Adrenal gland (tissue), 12 donors: ENCODE results near the gene TMEM179B. TPM values are rescaled to one million over a fixed set of nuclear protein-coding genes. Genes with fewer than 3 reads are reported as not detected.

Source experiments
- DNase-seq, 7 donors: peaks; one replicate each; pipeline ENCODE4 v3.0.0-alpha.2; 2019 to 2020
- H3K27ac ChIP-seq, 5 donors: fragments of 200-600 bp; sonication (generic) in 4 of 5; 1 replicate in 3 of 5; 2 replicates in 2 of 5; pipeline versions ENCODE4 v1.5.1 to v1.8.0; 2016 to 2020; ENCODE audit warnings: mild to moderate bottlenecking in 1 of 5
- H3K27me3 ChIP-seq: fragments of 200-600 bp; 2 replicates; pipeline ENCODE4 v1.8.0; 2021
- H3K36me3 ChIP-seq, 2 donors: fragments of 200-600 bp; replicated peaks in 1 of 2; 1 replicate in 1 of 2; 2 replicates in 1 of 2; pipeline versions ENCODE4 v1.5.1 to v1.8.0; 2018 to 2022
- H3K4me1 ChIP-seq, 2 donors: fragments of 200-600 bp; replicated peaks in 1 of 2; 1 replicate in 1 of 2; 2 replicates in 1 of 2; pipeline versions ENCODE4 v1.5.1 to v1.8.0; 2018 to 2021
- H3K4me3 ChIP-seq, 4 donors: fragments of 200-600 bp; sonication (generic) in 3 of 4; one replicate each; pipeline ENCODE4 v1.5.1; 2016 to 2018
- H3K9me3 ChIP-seq, 3 donors: fragments of 200-600 bp; sonication (generic) in 1 of 3; replicated peaks in 1 of 3; 1 replicate in 2 of 3; 2 replicates in 1 of 3; pipeline versions ENCODE4 v1.5.1 to v1.8.0; 2016 to 2021
- POLR2A ChIP-seq, 2 donors: fragments of 450-650 bp; IDR thresholded peaks; one replicate each; pipeline ENCODE4 v1.6.1; 2017; ENCODE audit warnings: antibody characterized with exemption in 2 of 2, mild to moderate bottlenecking in 2 of 2, moderate library complexity in 1 of 2
- WGBS, 4 donors: extraction: QIAGEN DNeasy Blood & Tissue Kit in 2 of 4; methylation state at CpG; one replicate each; pipeline versions ENCODE4 v1.1.5 to v1.1.7; 2013 to 2017; 5-methylcytosine and 5-hydroxymethylcytosine counted together
- intact Hi-C, 2 donors: fragments of 100-400 bp; cut with DNase I; formaldehyde crosslinking; loops; one replicate each; pipeline versions ENCODE4 v1.14.1 to v1.15.0; 2022 to 2023
- polyA plus RNA-seq, 3 donors: library from polyadenylated mRNA; stranded (reverse); fragments of 200-250 nt in 2 of 3; fragments of 350-450 nt in 1 of 3; fragmentation: Illumina TruSeq in 1 of 3; extraction: RNeasy Lipid Tissue Mini Kit (QIAGEN cat#74804) in 1 of 3; gene quantifications; one replicate each; pipeline ENCODE4 v1.2.3, GENCODE V29; 2013 to 2014
- total RNA-seq, 9 donors: library from RNA; depleted of rRNA in 4 of 9; stranded (reverse); fragments of >200 nt in 4 of 9; fragments of 120-200 nt in 1 of 9; fragmentation: NEBNext Ultra II Directional in 1 of 9; extraction: Animal tissue kit (Norgen Biotek cat#: 25700) in 1 of 9; gene quantifications; one replicate each; pipeline versions ENCODE4 v1.1.0 to v1.2.4, GENCODE V29; 2013 to 2023
- TF ChIP-seq, protein P1 (sequence below), 6 experiments: fragments of 450-650 bp in 4 of 6; fragments of 200-600 bp in 2 of 6; sonication (generic) in 1 of 6; IDR thresholded peaks; 1 replicate in 5 of 6; 2 replicates in 1 of 6; pipeline versions ENCODE4 v1.5.1 to v1.8.0; 2016 to 2021; ENCODE audit warnings: antibody characterized with exemption in 6 of 6, mild to moderate bottlenecking in 2 of 6, moderate library complexity in 1 of 6
- donor health status: healthy with polysubstance abuse.
- donor health status: Bipolar disorder and iron deficiency.
- donor health status: DM: yes; HTN: yes; CAD: no.
- donor health status: DM: no; HTN: no; CAD: no.
- donor health status: DM: no; HTN: no; CAD: no.
- donor health status: DM: yes; HTN: yes; CAD: no.

Gene TMEM179B
- total and polyA plus RNA-seq, 12 donors, result 37.2 to 217 (median 70.5) TPM

DNA sequence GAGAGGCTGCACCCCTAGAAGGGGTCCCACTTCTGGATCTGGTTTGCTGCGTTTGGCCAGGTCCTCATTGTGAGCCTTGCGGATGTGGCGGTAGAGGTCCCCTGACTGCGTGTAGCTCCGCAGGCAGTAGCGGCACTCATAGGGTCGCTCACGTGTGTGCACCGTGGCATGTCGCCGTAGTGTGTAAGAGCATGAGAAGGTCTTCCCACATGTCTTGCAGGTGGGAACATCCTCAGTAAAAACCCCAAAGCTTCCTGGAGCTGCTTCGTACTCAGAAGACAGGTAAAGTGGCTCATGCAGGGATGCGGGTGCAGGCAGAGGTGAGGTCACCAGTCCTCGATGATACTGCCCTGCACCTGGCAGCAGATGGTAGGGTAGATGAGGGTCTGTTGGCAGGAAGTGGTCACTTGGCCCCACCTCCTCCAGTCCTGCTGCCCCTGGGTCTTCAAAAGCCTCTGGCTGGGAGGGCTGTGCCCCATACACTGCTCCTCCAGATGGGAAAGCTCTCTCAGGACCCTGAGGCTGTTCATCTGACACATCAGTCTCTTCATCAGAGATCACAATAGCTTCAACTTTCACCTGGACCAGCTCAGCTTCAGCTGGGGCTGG, 34.9 kb upstream of the TMEM179B start:
- no peak for TF ChIP-seq POLR2A (IDR thresholded peaks at IDR 0.05)
- TF ChIP-seq, protein P1, sequence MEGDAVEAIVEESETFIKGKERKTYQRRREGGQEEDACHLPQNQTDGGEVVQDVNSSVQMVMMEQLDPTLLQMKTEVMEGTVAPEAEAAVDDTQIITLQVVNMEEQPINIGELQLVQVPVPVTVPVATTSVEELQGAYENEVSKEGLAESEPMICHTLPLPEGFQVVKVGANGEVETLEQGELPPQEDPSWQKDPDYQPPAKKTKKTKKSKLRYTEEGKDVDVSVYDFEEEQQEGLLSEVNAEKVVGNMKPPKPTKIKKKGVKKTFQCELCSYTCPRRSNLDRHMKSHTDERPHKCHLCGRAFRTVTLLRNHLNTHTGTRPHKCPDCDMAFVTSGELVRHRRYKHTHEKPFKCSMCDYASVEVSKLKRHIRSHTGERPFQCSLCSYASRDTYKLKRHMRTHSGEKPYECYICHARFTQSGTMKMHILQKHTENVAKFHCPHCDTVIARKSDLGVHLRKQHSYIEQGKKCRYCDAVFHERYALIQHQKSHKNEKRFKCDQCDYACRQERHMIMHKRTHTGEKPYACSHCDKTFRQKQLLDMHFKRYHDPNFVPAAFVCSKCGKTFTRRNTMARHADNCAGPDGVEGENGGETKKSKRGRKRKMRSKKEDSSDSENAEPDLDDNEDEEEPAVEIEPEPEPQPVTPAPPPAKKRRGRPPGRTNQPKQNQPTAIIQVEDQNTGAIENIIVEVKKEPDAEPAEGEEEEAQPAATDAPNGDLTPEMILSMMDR (IDR thresholded peaks at IDR 0.05), result no peak
- no peak for DNase-seq
- Histone ChIP-seq H3K4me3 (no peak overlapping the region), H3K36me3 (peaks cover 0 to 13% of the 10 kb centered on the region in 2 donors), H3K27me3 (no peaks in the 10 kb centered on the region), H3K9me3 (no peaks in the 10 kb centered on the region), H3K4me1 (peaks cover 5 to 16% of the 10 kb centered on the region in 2 donors), H3K27ac (no peak overlapping the region)
- intact Hi-C loops, result no loop called here
- WGBS, 4 donors, result 90 to 97% (median 96%) methylated on average over 12 to 14 of the region's 14 CpGs

GRCh38 chr11:62752994-62753735, 34.0 kb upstream of the TMEM179B start:
- H3K9me3 ChIP-seq, result no peaks in the 10 kb centered on the region
- H3K36me3 ChIP-seq, result peaks cover 0 to 13% of the 10 kb centered on the region in 2 donors
- H3K4me1 ChIP-seq, result peaks cover 5 to 16% of the 10 kb centered on the region in 2 donors
- H3K27ac ChIP-seq, result peak overlapping the region in 3 of 5 donors; percentile 90 to 97 (median 91)
- no peak for TF ChIP-seq POLR2A (IDR thresholded peaks at IDR 0.05)
- DNase-seq, result peak in 1 of 7 donors; percentile 35
- peak overlapping the region in 2 of 4 donors; percentile 80 to 83 for H3K4me3 ChIP-seq
- intact Hi-C loops, result no loop called here
- 81 to 93% (median 83%) methylated on average over 10 to 15 of the region's 15 CpGs for WGBS, 4 donors
- H3K27me3 ChIP-seq, result no peaks in the 10 kb centered on the region

GRCh38 chr11:62753736-62754603, 33.2 kb upstream of the TMEM179B start, which contains the start of gene ZBTB3:
Gene ZBTB3, minus strand, starts transcription at chr11:62754160. Its CDS starts 496 bp downstream, at chr11:62753664.
- intact Hi-C loops, result no loop called here
- Histone ChIP-seq H3K27me3 (no peaks in the 10 kb centered on the region), H3K4me1 (peaks cover 5 to 16% of the 10 kb centered on the region in 2 donors), H3K27ac (peak within 1 kb of the TSS; percentile 87 to 97 (median 91)), H3K36me3 (peaks cover 0 to 11% of the 10 kb centered on the region in 2 donors), H3K4me3 (peak within 1 kb of the TSS in 3 of 4 donors; percentile 68 to 83 (median 80)), H3K9me3 (no peaks in the 10 kb centered on the region)
- TF ChIP-seq POLR2A (IDR thresholded peaks at IDR 0.05), result peak; percentile 41 to 82
- TF ChIP-seq, protein P1 (IDR thresholded peaks at IDR 0.05), result peak in 3 of 6 experiments; percentile 24 to 43 (median 36)
- peak; percentile 96 to 99 (median 99) for DNase-seq
- 1% methylated on average over 44 to 47 of the region's 47 CpGs for WGBS, 4 donors

DNA sequence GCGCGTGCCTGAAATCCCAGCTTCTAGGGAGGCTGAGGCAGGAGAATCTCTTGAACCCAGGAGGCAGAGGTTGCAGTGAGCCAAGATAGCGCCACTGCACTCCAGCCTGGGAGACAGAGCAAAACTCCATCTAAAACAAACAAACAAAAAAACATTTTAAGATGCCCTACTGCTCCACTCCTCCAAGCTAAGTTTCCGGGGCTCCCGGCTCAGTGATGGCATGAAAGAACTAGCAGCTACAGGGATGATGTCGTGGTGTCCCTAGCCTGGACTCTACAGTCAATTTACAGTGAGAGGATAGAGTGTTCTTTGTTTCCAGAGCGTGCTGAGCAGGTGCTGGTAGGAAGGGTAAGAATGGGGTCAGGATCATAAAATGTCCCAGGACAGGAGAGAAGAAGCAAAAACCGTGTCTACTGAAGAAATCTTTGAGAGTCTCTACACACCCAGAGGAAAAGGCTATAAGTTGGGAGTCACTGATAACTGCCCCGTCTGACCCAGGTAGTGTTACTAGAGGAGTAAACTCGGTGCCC, 32.1 kb upstream of the TMEM179B start:
- TF ChIP-seq, protein P1 (IDR thresholded peaks at IDR 0.05), result no peak
- no peak for TF ChIP-seq POLR2A (IDR thresholded peaks at IDR 0.05)
- peaks cover 5 to 16% of the 10 kb centered on the region in 2 donors for H3K4me1 ChIP-seq
- DNase-seq, result no peak
- H3K27me3 ChIP-seq, result no peaks in the 10 kb centered on the region
- 76 to 83% (median 80%) methylated on average over 10 of the region's 10 CpGs for WGBS, 4 donors
- intact Hi-C loops, result no loop called here
- no peak overlapping the region for H3K4me3 ChIP-seq
- H3K36me3 ChIP-seq, result peaks cover 0 to 9% of the 10 kb centered on the region in 2 donors
- no peaks in the 10 kb centered on the region for H3K9me3 ChIP-seq
- no peak overlapping the region for H3K27ac ChIP-seq
